ENCODE results near the gene TMPRSS2.

The TMPRSS2 gene

GRCh38 chr21:41509145-41509496, 1.2 kb upstream of the TMPRSS2 start:
- DNase-seq = no peak

- DNase-seq = no peak
Observed at GRCh38 chr21:41508415-41509144, 622 bp upstream of the TMPRSS2 start.

- DNase-seq = no peak
Observed at GRCh38 chr21:41506611-41507520, 1.1 kb downstream of the TMPRSS2 start.

- no peak for DNase-seq
Observed at GRCh38 chr21:41506005-41506594, 1.9 kb downstream of the TMPRSS2 start.

GRCh38 chr21:41504030-41504429, 3.9 kb downstream of the TMPRSS2 start:
- no peak for DNase-seq

- DNase-seq = no peak
Observed at GRCh38 chr21:41503331-41503730, 4.6 kb downstream of the TMPRSS2 start.

GRCh38 chr21:41501919-41502318, 6.0 kb downstream of the TMPRSS2 start:
- no peak for DNase-seq

GRCh38 chr21:41500931-41501381, 7.0 kb downstream of the TMPRSS2 start:
- DNase-seq = no peak

- DNase-seq = no peak
Observed at GRCh38 chr21:41500363-41500762, 7.6 kb downstream of the TMPRSS2 start.

GRCh38 chr21:41499920-41500319, 8.0 kb downstream of the TMPRSS2 start:
- no peak for DNase-seq

- DNase-seq = no peak
Observed at GRCh38 chr21:41497788-41498187, 10.2 kb downstream of the TMPRSS2 start.

- DNase-seq = no peak
Observed at GRCh38 chr21:41497008-41497407, 10.9 kb downstream of the TMPRSS2 start.

GRCh38 chr21:41494242-41494641, 13.7 kb downstream of the TMPRSS2 start:
- DNase-seq = no peak

GRCh38 chr21:41491412-41491811, 16.5 kb downstream of the TMPRSS2 start:
- DNase-seq = no peak

- DNase-seq = no peak
Observed at GRCh38 chr21:41490330-41490729, 17.6 kb downstream of the TMPRSS2 start.

- no peak for DNase-seq
Observed at GRCh38 chr21:41489329-41489728, 18.6 kb downstream of the TMPRSS2 start.

- DNase-seq = no peak
Observed at GRCh38 chr21:41488080-41488479, 19.9 kb downstream of the TMPRSS2 start.

GRCh38 chr21:41487082-41487481, 20.9 kb downstream of the TMPRSS2 start:
- DNase-seq = no peak

- no peak for DNase-seq
Observed at GRCh38 chr21:41483973-41484372, 24.0 kb downstream of the TMPRSS2 start.

- DNase-seq = no peak
Observed at GRCh38 chr21:41483415-41483814, 24.5 kb downstream of the TMPRSS2 start.

- no peak for DNase-seq
Observed at GRCh38 chr21:41482980-41483379, 25.0 kb downstream of the TMPRSS2 start.

GRCh38 chr21:41482301-41482700, 25.7 kb downstream of the TMPRSS2 start:
- no peak for DNase-seq

GRCh38 chr21:41481191-41481590, 26.8 kb downstream of the TMPRSS2 start:
- no peak for DNase-seq
